ENCODE results near the gene YWHAQ. TPM values are rescaled to one million over a fixed set of nuclear protein-coding genes. Genes with fewer than 3 reads are reported as not detected.

The YWHAQ gene
- total RNA-seq, 1 donor from 2014 or later, result 175 TPM

- H3K9me3 ChIP-seq, result no peaks in the 10 kb centered on the region
- H3K27me3 ChIP-seq (ENCODE audit: low read depth), result no peaks in the 10 kb centered on the region
- no peak overlapping the region for H3K27ac ChIP-seq
- H3K4me3 ChIP-seq, result no peak overlapping the region
- ATAC-seq, result no peak
- no peaks in the 10 kb centered on the region for H3K4me1 ChIP-seq
- intact Hi-C loops (cut with DNase I), result no loop called here
- H3K36me3 ChIP-seq, result no peaks in the 10 kb centered on the region
- no peak for DNase-seq
- TF ChIP-seq CTCF (IDR thresholded peaks at IDR 0.05), result no peak
Observed at GRCh38 chr2:9655441-9656269, 24.9 kb upstream of the YWHAQ start.

DNA sequence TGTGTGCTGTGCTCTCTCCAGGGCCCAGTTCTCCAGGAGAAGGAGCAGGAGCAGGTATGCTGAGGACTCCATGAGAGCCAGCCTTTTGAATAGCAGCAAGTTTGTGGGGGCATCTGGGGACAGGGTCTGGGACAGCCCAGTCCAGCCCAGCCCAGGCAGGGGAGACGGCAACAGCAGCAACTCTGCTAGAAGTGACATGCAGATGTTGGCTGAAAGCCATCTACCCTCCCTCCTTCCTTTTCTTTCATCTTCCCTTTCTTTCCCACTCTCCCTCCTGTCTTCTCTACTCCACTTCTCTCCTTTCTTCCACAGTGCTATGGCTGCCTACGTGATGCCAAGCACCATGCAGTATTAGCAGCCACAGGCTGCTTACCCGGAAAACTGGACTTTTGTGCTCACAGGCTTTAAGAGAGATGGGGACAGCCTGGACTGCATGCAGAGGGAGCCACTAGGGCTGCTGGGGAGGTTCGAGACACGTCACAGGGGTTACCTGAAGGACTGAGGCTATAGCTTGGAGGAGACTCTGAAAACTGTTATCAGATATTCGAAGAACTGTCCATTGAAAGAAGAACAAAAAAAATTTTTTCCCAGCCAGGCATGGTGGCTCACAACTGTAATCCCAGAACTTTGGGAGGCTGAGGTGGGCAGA, 23.8 kb upstream of the YWHAQ start:
- DNase-seq (no peak), ATAC-seq (no peak)

GRCh38 chr2:9653485-9654271, 22.9 kb upstream of the YWHAQ start:
- no peak for ATAC-seq

More for the DNA sequence above, 23.8 kb upstream of the YWHAQ start:
- H3K36me3 ChIP-seq, result no peaks in the 10 kb centered on the region
- H3K9me3 ChIP-seq, result no peaks in the 10 kb centered on the region
- no peak overlapping the region for H3K4me3 ChIP-seq
- H3K27me3 ChIP-seq (ENCODE audit: low read depth), result no peaks in the 10 kb centered on the region
- TF ChIP-seq CTCF (IDR thresholded peaks at IDR 0.05), result no peak
- no peaks in the 10 kb centered on the region for H3K4me1 ChIP-seq
- intact Hi-C loops (cut with DNase I), result no loop called here
- H3K27ac ChIP-seq, result no peak overlapping the region

GRCh38 chr2:9652898-9653479, 22.2 kb upstream of the YWHAQ start:
- DNase-seq, result no peak
- H3K36me3 ChIP-seq, result no peaks in the 10 kb centered on the region
- no peak overlapping the region for H3K27ac ChIP-seq
- TF ChIP-seq CTCF (IDR thresholded peaks at IDR 0.05), result no peak
- no peak overlapping the region for H3K4me3 ChIP-seq
- no peak for ATAC-seq
- intact Hi-C loops (cut with DNase I), result no loop called here
- H3K4me1 ChIP-seq, result no peaks in the 10 kb centered on the region
- no peaks in the 10 kb centered on the region for H3K9me3 ChIP-seq
- H3K27me3 ChIP-seq (ENCODE audit: low read depth), result no peaks in the 10 kb centered on the region

More at GRCh38 chr2:9653485-9654271, 22.9 kb upstream of the YWHAQ start:
- no peaks in the 10 kb centered on the region for H3K36me3 ChIP-seq
- TF ChIP-seq CTCF (IDR thresholded peaks at IDR 0.05), result no peak
- no peak for DNase-seq
- no peak overlapping the region for H3K4me3 ChIP-seq
- H3K4me1 ChIP-seq, result no peaks in the 10 kb centered on the region
- no peaks in the 10 kb centered on the region for H3K9me3 ChIP-seq
- intact Hi-C loops (cut with DNase I), result no loop called here
- H3K27ac ChIP-seq, result no peak overlapping the region
- no peaks in the 10 kb centered on the region for H3K27me3 ChIP-seq (ENCODE audit: low read depth)

DNA sequence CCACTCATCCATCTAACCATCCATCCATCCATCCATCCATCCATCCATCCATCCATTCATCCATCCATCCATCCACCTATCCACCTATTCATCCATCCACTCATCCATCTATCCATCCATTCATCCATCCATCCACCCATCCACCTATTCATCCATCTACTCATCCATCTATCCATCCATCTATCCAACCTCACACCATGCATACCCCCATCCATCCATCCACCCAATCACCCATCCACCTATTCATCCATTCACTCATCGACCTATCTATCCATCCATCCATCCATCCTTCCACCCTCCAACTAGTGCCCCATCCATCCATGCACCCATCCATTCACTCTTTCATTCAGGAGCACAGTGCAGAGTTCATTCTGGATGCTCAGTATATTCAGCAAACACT, 21.5 kb upstream of the YWHAQ start:
- TF ChIP-seq CTCF (IDR thresholded peaks at IDR 0.05), result no peak
- Histone ChIP-seq H3K27me3 (ENCODE audit: low read depth) (no peaks in the 10 kb centered on the region), H3K27ac (no peak overlapping the region), H3K36me3 (no peaks in the 10 kb centered on the region), H3K9me3 (no peaks in the 10 kb centered on the region), H3K4me1 (no peaks in the 10 kb centered on the region), H3K4me3 (no peak overlapping the region)
- ATAC-seq (no peak), DNase-seq (no peak)
- intact Hi-C loops (cut with DNase I), result no loop called here
